ENCODE measurements around the gene SLC14A1.

Gene SLC14A1

DNA sequence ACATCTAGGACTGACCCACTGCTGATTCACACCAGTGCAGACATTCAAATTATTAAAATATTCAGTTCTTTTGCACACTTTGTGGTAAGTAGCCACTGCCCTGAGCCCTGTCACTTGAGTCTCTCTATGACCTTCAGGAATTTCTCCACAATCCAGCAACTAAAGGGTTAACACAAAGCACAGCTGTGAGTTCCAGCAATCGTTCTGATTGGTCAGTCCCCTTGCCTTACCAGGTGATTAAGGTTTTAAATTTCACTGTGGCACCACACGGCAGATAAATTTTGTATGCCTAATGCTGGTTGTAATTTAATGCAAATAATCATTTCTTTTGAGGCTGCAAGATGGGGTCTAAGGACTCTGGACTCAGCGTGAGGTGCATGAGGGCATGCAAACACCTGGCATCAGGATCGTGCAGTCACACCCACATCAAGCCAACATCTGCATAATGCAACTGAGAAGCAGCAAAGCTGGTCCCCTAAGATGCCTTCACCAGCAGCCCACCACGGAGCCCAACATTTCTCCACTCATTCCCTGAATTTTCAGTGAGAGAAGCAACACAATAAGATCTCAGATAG, 36.6 kb downstream of the SLC14A1 start:
- no peak for DNase-seq

DNA sequence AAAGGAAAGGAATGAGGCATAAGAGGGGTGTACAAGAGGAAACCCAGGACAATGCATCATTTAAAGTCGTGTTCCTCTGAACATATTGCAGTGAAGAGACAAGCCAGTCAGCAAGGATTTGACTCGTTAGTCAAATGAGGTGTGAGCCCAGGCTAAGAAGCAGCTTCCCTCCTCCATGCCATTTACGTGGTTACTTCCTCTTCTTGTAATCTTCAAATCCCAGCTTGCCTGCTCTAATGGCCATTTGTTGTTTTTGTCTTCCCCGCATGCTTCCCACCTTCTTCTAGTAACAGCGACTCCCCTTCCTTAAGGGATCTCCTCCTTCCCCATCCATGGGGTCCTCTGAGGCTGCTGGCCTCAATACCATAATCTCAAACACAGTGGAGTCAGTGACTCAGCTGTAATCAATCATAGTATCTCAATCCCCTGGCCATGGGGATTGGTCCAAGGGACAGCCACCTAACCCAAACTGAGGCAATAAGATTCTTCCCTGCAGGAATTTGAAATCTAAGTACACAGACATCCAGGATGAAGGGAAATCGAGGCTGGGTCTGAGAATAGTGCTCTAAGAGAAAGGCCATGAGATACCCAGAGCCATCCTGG, 37.6 kb downstream of the SLC14A1 start:
- no peak for DNase-seq

DNA sequence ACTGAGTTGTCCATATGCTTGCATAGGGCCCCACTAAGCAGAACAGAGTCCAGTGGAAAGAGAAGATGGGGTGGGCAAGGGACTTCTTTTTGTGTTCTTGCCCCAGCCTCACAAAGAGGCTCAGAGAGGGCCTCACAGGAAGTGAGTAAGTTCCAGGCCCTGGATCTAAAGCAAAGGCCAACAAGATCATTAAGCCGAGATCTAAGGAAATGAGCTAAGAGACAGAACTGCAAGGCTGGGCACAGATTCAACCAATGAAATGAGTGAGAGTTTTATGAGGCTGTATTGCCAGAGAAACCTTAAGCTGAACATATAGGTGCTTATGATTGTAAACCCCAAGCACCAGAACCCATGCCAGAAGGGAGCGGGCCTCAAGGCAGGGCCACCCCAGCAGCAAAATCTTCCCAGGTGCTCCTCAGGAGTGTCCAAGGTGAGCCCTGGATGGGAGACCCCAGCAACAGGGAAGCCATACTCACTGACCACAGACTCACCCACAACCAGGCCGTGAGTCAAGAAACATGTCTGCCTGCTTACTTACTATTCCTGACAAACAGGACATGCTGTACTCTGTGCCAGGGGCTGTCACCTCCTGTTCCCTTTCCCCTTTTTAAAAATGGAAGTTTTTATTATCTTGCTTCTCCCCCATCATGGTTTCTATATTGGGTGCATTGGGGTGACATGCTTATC, 40.2 kb downstream of the SLC14A1 start:
- DNase-seq, result no peak

DNA sequence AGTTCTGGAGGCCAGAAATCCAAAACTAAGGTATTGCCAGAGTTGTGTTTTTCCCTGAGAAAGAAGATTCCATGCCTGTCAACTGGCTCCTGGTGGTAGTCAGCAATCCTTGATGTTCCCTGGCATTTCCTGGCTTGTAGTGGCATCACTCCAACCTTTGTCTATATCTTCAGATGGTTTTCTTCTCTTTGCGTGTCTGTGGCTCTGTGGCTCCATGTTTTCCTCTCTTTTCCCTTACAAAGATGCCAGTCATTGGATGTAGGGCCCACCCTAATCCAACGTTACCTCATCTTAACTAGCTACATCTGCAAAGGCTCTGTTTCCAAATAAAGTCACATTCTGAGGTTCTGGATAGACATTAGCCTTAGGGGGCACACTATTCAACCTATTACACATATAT, 41.8 kb downstream of the SLC14A1 start:
- no peak for DNase-seq

DNA sequence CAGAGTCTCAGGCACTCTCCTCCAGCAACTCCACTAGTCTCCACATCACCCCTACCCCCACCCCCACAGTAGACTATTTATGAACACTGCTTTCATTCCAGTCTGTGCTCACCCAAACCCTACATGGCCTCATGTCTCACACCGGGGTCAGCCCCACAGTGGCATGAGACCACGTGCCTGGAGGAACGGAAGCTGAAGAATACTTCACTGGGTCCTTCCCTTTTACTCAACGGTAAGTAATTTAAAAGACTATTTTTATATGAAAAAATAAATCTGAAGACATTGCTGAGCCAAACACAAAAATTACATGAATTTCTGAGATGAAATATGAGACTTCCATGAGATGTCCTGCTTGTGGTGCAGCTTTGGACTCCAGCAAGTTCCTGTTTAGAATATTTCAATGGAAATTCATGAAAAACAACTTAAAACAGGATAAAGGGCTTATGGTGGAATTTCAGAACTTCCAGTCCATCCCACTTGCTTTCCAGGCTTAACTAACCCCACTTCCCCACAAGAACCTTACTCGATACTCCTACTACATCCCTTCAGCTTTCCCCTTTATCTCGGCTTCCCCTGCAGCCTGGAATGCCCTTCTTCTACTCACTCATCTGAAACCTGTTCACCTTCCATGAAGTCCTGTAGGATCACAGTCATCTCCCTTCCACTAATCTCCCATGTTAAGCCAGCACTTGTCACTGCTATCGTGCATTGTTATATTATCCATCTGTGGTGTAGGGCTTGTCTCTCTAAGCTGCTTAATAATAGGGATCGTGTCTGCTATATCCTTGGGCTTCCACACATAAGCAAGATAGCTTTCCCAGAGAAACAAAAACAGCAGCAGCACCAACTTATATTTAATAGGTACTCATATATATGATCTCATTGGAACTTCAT, 47.9 kb downstream of the SLC14A1 start:
- DNase-seq, result no peak

DNA sequence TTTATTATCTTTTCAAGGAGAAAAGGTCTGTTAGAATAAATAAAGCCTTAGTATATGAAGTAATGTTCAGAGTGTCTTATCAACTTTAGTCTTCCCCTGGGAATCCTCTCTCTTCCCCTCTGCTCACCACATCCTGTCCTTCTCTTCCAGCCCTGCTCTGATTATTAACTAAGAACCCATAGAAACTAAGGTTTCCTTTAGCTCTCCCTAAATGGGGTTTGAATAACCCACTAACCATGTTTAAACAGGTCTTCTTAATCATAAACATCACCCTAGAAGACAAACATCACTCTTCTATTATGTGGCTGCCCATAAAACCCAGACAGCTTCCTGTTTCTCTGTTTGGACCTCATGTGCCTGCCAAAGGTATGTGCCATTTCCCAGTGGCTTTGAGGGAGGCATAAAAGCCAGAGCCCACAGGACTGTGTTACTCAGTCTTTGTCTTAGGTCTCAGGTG, 50.1 kb downstream of the SLC14A1 start:
- no peak for DNase-seq

DNA sequence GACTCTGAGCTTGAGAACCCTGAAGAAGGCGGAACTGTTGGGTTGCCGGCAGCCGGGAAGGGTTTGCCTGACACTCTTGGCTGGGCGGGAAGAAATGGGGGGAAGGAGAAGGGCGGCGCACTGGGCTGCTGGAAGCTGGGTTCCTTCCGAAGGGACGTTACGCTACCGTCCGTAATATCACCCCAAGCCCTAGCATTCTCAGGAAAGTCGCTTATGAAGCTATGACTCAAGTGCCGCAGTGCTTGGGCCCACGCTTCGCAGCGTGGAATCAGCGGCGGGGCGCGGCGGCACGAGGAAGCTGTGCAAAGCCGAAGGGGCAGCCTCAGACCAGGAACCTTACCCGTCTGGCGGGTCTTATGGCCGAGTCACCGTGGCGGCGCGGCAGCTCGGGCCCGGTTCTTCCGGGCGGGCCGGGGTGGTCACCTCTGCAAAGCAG, 51.3 kb downstream of the SLC14A1 start:
- DNase-seq, result peak; percentile 54

DNA sequence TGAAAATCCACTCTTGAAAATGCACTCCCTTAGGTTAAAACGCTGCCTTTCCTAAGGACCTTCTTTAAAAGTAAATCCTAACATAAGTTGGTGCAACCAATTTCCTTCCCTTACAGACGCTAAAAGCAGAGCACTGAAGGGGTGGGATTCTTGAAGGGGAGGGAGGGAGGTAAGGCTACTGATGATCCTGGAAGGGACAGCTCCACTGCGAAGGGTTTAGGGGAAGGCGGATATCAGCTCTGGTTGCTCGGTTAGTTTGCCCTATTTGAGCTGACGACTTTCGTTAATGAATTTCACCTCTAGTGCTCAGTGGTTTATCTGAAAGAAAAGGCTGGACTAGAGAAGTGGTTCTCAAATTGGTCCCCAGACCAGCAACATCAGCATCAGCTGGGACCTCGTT, 51.8 kb downstream of the SLC14A1 start:
- no peak for DNase-seq

DNA sequence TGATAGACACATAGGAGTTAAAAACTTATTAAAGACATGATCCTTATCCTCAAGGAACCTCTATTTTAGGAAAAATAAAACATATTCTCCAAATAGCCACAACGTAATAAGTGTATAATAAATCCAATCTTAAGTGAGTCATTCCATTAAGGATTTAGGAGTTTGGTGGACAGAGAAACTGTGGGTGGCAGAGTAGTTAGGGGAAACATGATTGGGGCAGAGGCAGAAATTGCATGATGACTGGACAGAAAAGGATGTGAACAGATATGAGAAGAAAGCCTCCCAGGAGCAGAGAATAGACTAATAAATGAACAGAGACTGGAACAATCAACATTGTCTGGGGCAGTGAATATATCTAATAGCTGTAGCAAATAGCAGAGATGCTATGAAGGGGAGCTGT, 53.4 kb downstream of the SLC14A1 start:
- DNase-seq, result no peak

DNA sequence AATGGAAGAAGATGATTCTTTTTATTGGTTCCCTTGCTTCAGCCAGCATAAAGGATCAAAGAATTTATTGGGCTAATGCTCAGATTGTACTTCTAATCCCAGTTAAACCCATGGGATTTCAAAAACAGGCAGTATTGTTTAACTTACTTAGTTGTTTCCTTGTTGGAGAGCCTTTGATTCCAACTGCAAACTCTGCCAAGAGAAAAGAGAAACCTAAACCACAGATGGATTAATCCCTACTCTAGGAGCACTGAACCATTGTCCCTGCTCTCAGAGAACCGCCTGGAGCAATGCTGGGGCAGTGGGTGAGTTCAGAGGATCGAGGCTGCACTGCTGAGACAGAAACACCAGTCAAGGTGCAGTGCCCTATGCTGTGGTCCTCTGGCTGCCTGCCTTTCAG, 56.6 kb downstream of the SLC14A1 start:
- DNase-seq, result no peak

DNA sequence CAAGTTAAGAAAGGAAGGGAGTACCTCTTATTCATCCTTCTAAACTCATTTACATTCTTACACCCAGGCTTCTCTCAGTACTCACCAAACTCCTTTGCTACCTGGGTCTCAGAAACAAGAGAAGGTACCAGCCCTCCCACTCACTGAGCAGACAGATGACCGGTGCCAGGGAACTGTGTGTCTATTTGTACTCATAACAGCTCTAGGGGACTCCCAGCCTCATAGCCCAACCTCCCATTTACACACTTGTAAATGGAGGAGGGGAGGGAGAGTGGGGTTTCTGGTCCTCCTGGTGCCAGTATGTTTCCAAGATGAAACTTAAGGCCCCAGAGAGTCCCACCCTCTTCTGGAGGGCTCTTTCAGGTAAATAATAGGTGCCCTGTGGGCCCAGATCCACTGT, 58.7 kb downstream of the SLC14A1 start:
- DNase-seq, result no peak

DNA sequence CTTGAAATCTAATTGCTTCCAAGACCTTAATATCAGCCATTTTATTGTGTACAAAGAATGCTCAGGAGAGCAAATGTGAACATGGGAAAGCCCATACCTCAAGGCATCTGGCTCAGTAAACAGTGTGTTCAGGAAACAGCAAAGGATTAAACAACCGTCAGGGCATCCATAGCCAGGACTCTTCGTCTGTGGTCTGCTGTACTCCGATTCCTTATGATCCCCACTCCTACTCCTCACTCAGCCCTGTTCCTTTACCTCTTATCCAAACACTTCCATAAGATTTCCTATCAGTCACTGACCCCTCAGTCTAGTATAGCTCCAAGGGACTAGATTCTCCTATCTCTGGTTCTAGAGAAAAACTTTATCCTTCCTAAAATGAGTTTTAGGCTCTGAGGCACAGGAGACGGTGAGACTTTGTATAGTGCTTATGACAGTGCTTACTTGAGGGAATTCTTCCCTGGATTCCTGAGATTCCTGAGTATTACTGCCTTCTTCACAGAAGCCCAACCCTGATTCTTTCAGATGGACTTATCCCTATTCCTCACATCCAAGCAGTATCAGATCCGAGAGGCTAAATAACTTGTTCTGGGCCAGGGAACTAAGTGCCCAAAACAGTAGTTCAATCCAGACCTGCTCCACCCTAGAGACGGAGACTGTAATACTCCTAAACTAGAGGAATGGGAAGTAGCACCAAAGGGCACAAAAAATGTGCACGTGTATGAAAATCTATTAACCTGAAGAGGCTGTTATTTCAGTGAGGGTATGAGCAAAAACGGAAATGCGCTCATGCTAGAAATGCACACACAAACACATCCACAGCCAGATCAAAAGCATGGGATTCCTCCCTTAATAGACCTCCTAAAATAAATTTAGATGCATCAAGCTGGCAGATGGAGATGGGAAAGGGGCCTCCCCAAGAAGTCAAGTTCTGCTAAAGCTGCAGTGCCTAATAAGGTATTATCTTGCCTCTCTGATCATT, 59.4 kb downstream of the SLC14A1 start:
- no peak for DNase-seq

DNA sequence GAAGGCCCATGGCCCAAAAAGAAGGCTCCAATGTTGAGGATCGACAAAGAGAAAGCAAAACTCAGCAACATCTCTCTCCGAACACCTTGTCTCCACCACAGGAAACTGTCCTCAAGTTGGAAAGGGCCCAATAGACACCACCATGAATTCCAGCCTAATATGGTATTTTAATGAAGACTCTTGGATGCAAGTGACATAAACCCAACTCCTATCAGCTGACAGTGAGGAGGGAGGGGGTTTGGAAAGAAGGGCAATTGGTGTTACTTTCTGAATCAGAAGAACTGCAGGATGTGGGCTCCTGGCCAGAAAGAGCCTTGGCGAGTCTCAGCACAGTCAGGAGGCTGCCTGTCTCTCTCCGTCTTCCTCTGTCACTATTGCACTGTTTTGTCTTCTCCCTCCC, 61.2 kb downstream of the SLC14A1 start:
- no peak for DNase-seq

DNA sequence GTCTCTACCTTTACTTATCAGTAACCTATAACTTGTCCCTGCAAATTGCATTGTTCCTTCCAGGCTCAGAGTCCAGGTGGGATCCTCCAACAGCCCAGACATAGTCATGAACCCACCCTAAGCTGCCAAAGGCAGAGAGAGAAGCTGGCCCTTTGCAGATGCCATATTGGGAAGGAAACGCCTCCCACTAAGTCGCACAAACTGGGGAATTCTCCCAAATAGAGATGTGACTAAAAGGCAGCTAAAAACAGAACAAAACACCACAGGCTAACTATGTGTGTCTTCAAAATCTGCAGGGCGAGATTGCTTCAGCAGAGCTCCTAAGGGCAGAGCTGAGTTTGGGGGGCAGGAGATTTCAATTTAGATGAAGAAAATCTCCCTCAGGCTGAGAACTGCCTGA, 63.0 kb downstream of the SLC14A1 start:
- DNase-seq, result no peak

DNA sequence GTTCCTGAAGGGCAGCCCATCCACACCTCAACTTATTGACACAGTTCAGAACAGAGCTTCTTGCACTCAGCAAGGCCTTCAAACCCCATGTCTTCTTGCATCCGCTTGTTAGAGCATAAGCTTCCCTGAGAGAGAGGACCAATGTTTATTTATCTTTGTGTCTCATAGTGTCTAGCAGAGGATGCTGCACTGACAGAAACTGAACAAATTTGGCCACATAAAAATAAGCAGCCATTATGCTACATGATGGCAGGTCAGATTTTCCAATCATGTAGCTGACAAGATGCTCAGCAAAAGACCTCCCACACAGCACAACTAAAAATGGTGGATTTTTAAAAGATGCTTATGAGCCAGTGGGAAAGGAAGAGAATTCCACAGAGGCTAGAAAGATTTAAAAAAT, 63.4 kb downstream of the SLC14A1 start:
- DNase-seq, result no peak

DNA sequence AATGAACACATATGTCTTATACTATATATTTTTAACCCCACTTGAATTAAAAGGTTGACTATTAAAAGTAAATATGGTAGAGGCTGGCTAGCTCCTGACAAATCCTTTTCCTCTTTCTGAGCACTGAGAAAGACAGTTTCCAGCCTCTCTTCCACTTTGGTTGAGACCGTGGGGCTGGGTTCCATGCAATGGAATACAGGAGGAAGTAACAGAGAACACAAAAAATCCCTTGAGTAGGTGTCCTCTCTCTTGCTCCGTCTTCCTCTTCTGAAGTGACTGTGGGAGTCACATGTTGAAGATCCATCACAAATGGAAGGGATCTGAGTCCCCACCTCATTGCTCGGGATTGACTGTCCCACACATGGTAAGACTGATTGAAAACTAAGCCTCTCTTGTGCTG, 64.9 kb downstream of the SLC14A1 start:
- DNase-seq, result no peak

DNA sequence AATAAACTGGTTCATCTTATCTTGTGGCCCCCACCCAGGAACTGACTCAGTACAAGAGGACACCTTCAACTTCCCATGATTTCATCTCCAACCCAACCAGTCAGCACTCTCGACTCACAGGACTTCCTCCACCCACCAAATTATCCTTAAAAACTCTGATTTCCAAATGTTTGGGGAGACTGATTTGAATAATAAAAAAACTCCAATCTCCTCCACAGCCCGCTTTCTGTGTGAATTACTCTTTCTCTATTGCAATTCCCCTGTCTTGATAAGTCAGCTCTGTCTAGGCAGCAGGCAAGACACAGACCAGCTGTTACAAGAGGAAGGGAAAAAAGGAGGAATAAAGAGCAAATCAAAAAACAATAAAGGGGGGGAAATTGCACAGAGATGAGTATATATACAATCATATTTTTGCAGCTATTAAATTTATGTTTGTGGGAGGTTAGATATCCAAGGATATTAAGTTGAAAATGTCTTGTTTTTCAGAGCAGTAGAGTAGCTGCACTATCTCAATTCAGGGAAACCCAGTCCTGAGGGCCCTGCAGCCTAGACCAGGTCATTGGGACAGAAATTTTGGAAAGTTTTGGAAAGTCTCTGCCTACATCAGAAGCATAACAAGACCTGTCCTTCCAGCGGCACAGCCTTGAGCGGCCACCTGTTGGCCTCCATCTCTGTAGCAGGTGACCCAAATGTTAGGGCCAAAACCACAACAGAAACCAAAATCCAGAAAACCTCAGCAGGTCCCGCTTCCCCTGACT, 68.7 kb downstream of the SLC14A1 start:
- no peak for DNase-seq

DNA sequence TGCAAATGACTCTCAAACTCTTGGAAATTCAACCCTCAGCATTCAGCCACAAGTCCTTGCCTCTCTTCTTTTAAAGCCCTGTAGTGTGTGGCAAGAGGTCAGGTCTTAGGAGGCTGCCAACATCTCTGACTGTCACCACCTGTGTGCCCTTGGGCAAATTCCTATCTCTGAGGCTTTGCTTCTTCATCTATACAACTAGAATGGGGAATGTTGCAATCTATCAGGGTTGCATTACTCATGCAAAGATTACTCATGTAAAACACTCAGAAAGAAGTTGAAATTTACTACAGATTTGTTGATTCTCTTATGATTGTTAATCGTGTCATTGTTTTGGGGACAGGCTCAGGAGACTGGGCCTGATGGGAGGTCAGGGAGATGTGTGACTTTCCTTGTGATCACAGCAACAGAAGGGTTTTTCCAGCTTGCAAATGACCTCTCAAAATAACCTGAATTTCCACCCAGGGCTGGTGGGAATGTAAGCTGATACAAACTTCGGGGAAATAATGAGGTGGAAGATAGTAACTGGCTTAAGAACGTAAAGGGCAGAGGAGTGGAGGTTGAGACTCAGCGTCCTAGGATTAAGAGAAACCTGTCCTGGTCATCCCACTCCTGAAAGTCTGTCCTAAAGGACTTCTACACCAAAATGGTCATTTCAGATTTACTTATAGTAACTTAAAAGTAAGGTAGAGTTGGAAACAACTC, 69.4 kb downstream of the SLC14A1 start:
- DNase-seq, result no peak

DNA sequence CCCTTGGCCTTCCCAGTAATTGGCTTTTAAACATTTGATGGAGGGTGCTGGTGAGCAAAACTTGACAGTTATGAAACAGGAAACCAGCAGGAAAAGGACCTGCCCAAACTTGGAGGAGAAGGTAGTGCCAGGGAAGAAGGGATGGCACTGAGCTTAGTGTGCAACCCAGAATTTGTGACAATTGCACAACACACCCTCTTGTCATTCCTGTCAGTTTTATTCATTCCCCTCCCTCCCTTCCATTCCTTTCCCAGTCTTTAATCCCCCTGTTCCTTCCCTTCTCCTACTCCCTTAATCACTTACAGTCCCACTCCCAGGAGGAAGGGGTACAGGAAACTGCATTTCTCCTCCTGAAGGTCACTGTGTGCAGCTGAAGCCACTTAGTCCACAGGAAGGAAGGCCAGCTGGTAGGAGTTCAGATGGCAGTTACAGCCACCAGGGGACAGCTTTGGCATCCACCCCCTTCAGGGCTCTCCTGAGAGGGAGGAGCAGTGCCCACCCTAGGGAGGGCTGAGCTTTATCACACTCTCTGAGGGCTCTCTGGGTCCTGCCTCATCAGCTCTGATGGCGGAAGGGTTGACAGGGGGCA, 77.5 kb downstream of the SLC14A1 start:
- no peak for DNase-seq
